GM23338 (cell line): ENCODE data around the gene CBX6. TPM values are rescaled to one million over a fixed set of nuclear protein-coding genes. Genes with fewer than 3 reads are reported as not detected.

Experiments used
- ATAC-seq: fragments of 200-7000 bp; cut with Tn5 transposase; 3 replicates; pipeline ENCODE4 v1.9.1; 2020
- DNase-seq: peaks from one replicate; pipeline ENCODE4 v3.0.0-alpha.2; 2015; ENCODE audit warnings: low spot score
- H2AFZ ChIP-seq: fragments of 200-600 bp; sonication (generic); 2 replicates; pipeline ENCODE4 v1.8.0; 2016; ENCODE audit warnings: antibody characterized with exemption, mild to moderate bottlenecking, moderate library complexity
- H3F3A ChIP-seq: fragments of 200-600 bp; sonication (generic); replicated peaks from 2 replicates; pipeline ENCODE4 v1.8.0; 2017; ENCODE audit warnings: antibody characterized with exemption, mixed run types, low read depth
- H3K27ac ChIP-seq: fragments of 200-600 bp; sonication (generic); 2 replicates; pipeline ENCODE4 v1.6.1; 2016; ENCODE audit warnings: low read depth
- H3K27me3 ChIP-seq: fragments of 200-600 bp; sonication (generic); 2 replicates; pipeline ENCODE4 v1.8.0; 2016; ENCODE audit warnings: mild to moderate bottlenecking, mixed run types, moderate library complexity; ENCODE audit not compliant: insufficient read depth
- H3K36me3 ChIP-seq: fragments of 200-600 bp; sonication (generic); 2 replicates; pipeline ENCODE4 v1.8.0; 2016; ENCODE audit warnings: mild to moderate bottlenecking; ENCODE audit not compliant: insufficient read depth
- H3K4me1 ChIP-seq: fragments of 200-600 bp; sonication (generic); 2 replicates; pipeline ENCODE4 v1.8.0; 2016; ENCODE audit warnings: mild to moderate bottlenecking, moderate library complexity; ENCODE audit not compliant: insufficient read depth
- H3K4me2 ChIP-seq: fragments of 200-600 bp; sonication (generic); 2 replicates; pipeline ENCODE4 v1.7.1; 2017; ENCODE audit warnings: mixed run types
- H3K4me3 ChIP-seq: fragments of 200-600 bp; sonication (generic); 2 replicates; pipeline ENCODE4 v1.6.1; 2016; ENCODE audit warnings: mixed run types
- H3K79me2 ChIP-seq: fragments of 200-600 bp; sonication (generic); replicated peaks from 2 replicates; pipeline ENCODE4 v1.8.0; 2017; ENCODE audit warnings: mild to moderate bottlenecking; ENCODE audit not compliant: insufficient read depth
- H3K9me2 ChIP-seq: fragments of 200-600 bp; sonication (generic); 2 replicates; pipeline ENCODE4 v1.8.0; 2017; ENCODE audit not compliant: insufficient read depth
- H4K20me1 ChIP-seq: fragments of 200-600 bp; sonication (generic); replicated peaks from 2 replicates; pipeline ENCODE4 v1.8.0; 2017; ENCODE audit warnings: mild to moderate bottlenecking; ENCODE audit not compliant: insufficient read depth
- H3K27ac Mint-ChIP-seq: 2 replicates; pipeline ENCODE4 v1.8.0; 2020; ENCODE audit warnings: inconsistent platforms, mild to moderate bottlenecking, moderate library complexity, mixed read lengths
- H3K27me3 Mint-ChIP-seq: 3 replicates; pipeline ENCODE4 v1.8.0; 2022; ENCODE audit warnings: low read depth, mild to moderate bottlenecking, moderate library complexity, mixed read lengths, inconsistent platforms; ENCODE audit not compliant: insufficient read depth, poor library complexity
- H3K36me3 Mint-ChIP-seq: 3 replicates; pipeline ENCODE4 v1.8.0; 2021; ENCODE audit warnings: low read depth, mild to moderate bottlenecking, inconsistent platforms, moderate library complexity, mixed read lengths
- H3K4me1 Mint-ChIP-seq: 3 replicates; pipeline ENCODE4 v1.8.0; 2020; ENCODE audit warnings: mild to moderate bottlenecking, inconsistent platforms, mixed read lengths
- H3K4me3 Mint-ChIP-seq: 3 replicates; pipeline ENCODE4 v1.8.0; 2021; ENCODE audit warnings: moderate library complexity, mild to moderate bottlenecking, inconsistent platforms, mixed read lengths
- H3K9me3 Mint-ChIP-seq: 3 replicates; pipeline ENCODE4 v1.8.0; 2020; ENCODE audit warnings: moderate library complexity, mild to moderate bottlenecking, inconsistent platforms, mixed read lengths
- CREB1 ChIP-seq: fragments of 250-450 bp; sonication (Bioruptor Pico); IDR thresholded peaks from 2 replicates; pipeline ENCODE4 v1.5.0; 2020; ENCODE audit warnings: low read depth, mild to moderate bottlenecking, moderate library complexity
- CTCF ChIP-seq, 2 experiments: fragments of 200-600 bp in 1 of 2; sonication (generic) in 1 of 2; conservative IDR thresholded peaks; 2 replicates each; pipeline versions ENCODE4 v1.5.1 to v1.6.1; 2016 to 2017; ENCODE audit warnings: antibody characterized with exemption in 2 of 2, low read depth in 2 of 2, mild to moderate bottlenecking in 2 of 2, moderate library complexity in 1 of 2
- ETS1 ChIP-seq: IDR thresholded peaks from 2 replicates; pipeline ENCODE4 v1.6.1; 2016; ENCODE audit warnings: antibody characterized with exemption
- EZH2 ChIP-seq: fragments of 200-600 bp; sonication (generic); IDR thresholded peaks from one replicate; pipeline ENCODE4 v1.8.0; 2017; ENCODE audit warnings: antibody characterized with exemption, mild to moderate bottlenecking, low read depth; ENCODE audit not compliant: unreplicated experiment
- EZH2phosphoT487 ChIP-seq: fragments of 200-600 bp; sonication (generic); IDR thresholded peaks from one replicate; pipeline ENCODE4 v1.8.1; 2018; ENCODE audit warnings: antibody characterized with exemption; ENCODE audit not compliant: unreplicated experiment
- JUNB ChIP-seq: IDR thresholded peaks from one replicate; pipeline ENCODE4 v1.6.1; 2016; ENCODE audit warnings: antibody characterized with exemption; ENCODE audit not compliant: unreplicated experiment
- NANOG ChIP-seq: IDR thresholded peaks from 2 replicates; pipeline ENCODE4 v1.6.1; 2016; ENCODE audit warnings: antibody characterized with exemption, borderline replicate concordance
- POLR2AphosphoS5 ChIP-seq: IDR thresholded peaks from 2 replicates; pipeline ENCODE4 v1.6.1; 2016; ENCODE audit warnings: antibody characterized with exemption, low read depth
- REST ChIP-seq: IDR thresholded peaks from one replicate; pipeline ENCODE4 v1.6.1; 2018; ENCODE audit warnings: antibody characterized with exemption; ENCODE audit not compliant: unreplicated experiment
- STAT1 ChIP-seq: IDR thresholded peaks from one replicate; pipeline ENCODE4 v1.6.1; 2016; ENCODE audit warnings: antibody characterized with exemption; ENCODE audit not compliant: unreplicated experiment
- ZNF114 ChIP-seq: fragments of 250-450 bp; sonication (Bioruptor Pico); IDR thresholded peaks from 2 replicates; pipeline ENCODE4 v1.5.0; 2020; ENCODE audit warnings: mild to moderate bottlenecking, moderate library complexity
- ZNF331 ChIP-seq: fragments of 250-450 bp; sonication (Bioruptor Pico); IDR thresholded peaks from 2 replicates; pipeline ENCODE4 v1.5.0; 2020; ENCODE audit warnings: low read depth, mild to moderate bottlenecking, moderate library complexity
- ZNF462 ChIP-seq: fragments of 250-450 bp; sonication (Bioruptor Pico); IDR thresholded peaks from 2 replicates; pipeline ENCODE4 v1.5.0; 2020; ENCODE audit warnings: mild to moderate bottlenecking, moderate library complexity
- polyA plus RNA-seq: library from polyadenylated mRNA; unstranded; fragments of >200 nt; fragmentation: Nextera tagmentation; extraction: Ambion mirVana; gene quantifications from 2 replicates; pipeline ENCODE4 v1.2.1, GENCODE V29; 2016
- total RNA-seq: library from RNA; depleted of rRNA; stranded (reverse); fragments of >200 nt; shearing (Covaris generic); gene quantifications from 2 replicates; pipeline ENCODE4 v1.2.3, GENCODE V29; 2014

CBX6 gene
- total and polyA plus RNA-seq, 2 experiments from 2014 or later, result 18.5 to 23.0 TPM

- H3K4me3 ChIP-seq, result no peak overlapping the region
- peaks cover 11% of the 10 kb centered on the region for H3K4me1 ChIP-seq
- Mint-ChIP-seq H3K27me3 (peaks cover 20% of the 10 kb centered on the region), H3K36me3 (no peaks in the 10 kb centered on the region; the same call in 2 of the 3 replicates), H3K9me3 (no peaks in the 10 kb centered on the region; the same call in 2 of the 3 replicates), H3K4me3 (no peak overlapping the region), H3K4me1 (peaks cover 14% of the 10 kb centered on the region), H3K27ac (no peak overlapping the region)
- ATAC-seq, result no peak
- no peaks in the 10 kb centered on the region for H3K79me2 ChIP-seq
- H4K20me1 ChIP-seq, result no peaks in the 10 kb centered on the region
- H3K27ac ChIP-seq, result no peak overlapping the region
- H3K27me3 ChIP-seq, result no peaks in the 10 kb centered on the region
- H3K36me3 ChIP-seq, result no peaks in the 10 kb centered on the region
- no peak overlapping the region for H3K4me2 ChIP-seq
- H3F3A ChIP-seq, result no peaks in the 10 kb centered on the region
- DNase-seq, result no peak
- H2AFZ ChIP-seq, result no peak overlapping the region
- TF ChIP-seq ZNF331, result no peak
- no peak for TF ChIP-seq ZNF462 (CRISPR knock-in tag)
- no peak for TF ChIP-seq ETS1
- TF ChIP-seq JUNB, result no peak
- no peak for TF ChIP-seq CTCF (conservative IDR thresholded peaks at IDR 0.05; ENCODE audit: low read depth in 2 of 2)
- no peak for TF ChIP-seq POLR2AphosphoS5
- no peak for TF ChIP-seq NANOG
- TF ChIP-seq REST, result no peak
- TF ChIP-seq EZH2, result no peak
- TF ChIP-seq STAT1, result no peak
- no peak for TF ChIP-seq CREB1 (CRISPR knock-in tag)
- no peak for TF ChIP-seq ZNF114 (CRISPR knock-in tag)
- TF ChIP-seq EZH2phosphoT487, result no peak
- no peaks in the 10 kb centered on the region for H3K9me2 ChIP-seq
Measured at GRCh38 chr22:38831166-38831945, 40.7 kb downstream of the CBX6 start.
